Vagina (tissue), 2 donors: ENCODE data around the gene PPP1R36. TPM values are rescaled to one million over a fixed set of nuclear protein-coding genes. Genes with fewer than 3 reads are reported as not detected.
A peak's percentile ranks its signal among the peaks of the same experiment; 100 is the strongest.
"Not testable (repeated sequence)": the region's sequence is repeated elsewhere in the genome, so short reads cannot be mapped to it uniquely, and the experiment has no call there.

Source experiments
- DNase-seq, 2 donors: peaks; one replicate each; pipeline ENCODE4 v3.0.0-alpha.2; 2017; ENCODE audit errors: extremely low spot score in 2 of 2
- H3K27ac ChIP-seq: fragments of 200-600 bp; sonication (generic); one replicate; pipeline ENCODE4 v1.5.1; 2019
- H3K27me3 ChIP-seq: fragments of 200-600 bp; sonication (generic); one replicate; pipeline ENCODE4 v1.5.1; 2019
- H3K36me3 ChIP-seq, 2 donors: fragments of 200-600 bp; sonication (generic); one replicate each; pipeline ENCODE4 v1.5.1; 2017 to 2019
- H3K4me1 ChIP-seq: fragments of 200-600 bp; sonication (generic); one replicate; pipeline ENCODE4 v1.5.1; 2019
- H3K4me3 ChIP-seq, 2 donors: fragments of 200-600 bp; sonication (generic); 1 replicate in 1 of 2; 2 replicates in 1 of 2; pipeline ENCODE4 v1.5.1; 2016 to 2019
- H3K9me3 ChIP-seq: fragments of 200-600 bp; sonication (generic); one replicate; pipeline ENCODE4 v1.5.1; 2019
- POLR2A ChIP-seq, 2 donors: fragments of 450-650 bp; IDR thresholded peaks; one replicate each; pipeline ENCODE4 v1.6.1; 2017; ENCODE audit warnings: antibody characterized with exemption in 2 of 2, mild to moderate bottlenecking in 2 of 2, moderate library complexity in 2 of 2
- POLR2AphosphoS5 ChIP-seq, 2 donors: sonication (generic); formaldehyde crosslinking; IDR thresholded peaks; one replicate each; pipeline ENCODE4 v1.9.0; 2017; ENCODE audit warnings: antibody characterized with exemption in 2 of 2, mild to moderate bottlenecking in 2 of 2, low read depth in 1 of 2; ENCODE audit not compliant: insufficient read depth in 1 of 2
- intact Hi-C: fragments of 100-400 bp; cut with DNase I; formaldehyde crosslinking; loops from one replicate; pipeline ENCODE4 v1.15.1; 2023
- total RNA-seq: library from RNA; depleted of rRNA; stranded (reverse); fragments of >200 nt; gene quantifications from one replicate; pipeline ENCODE4 v1.2.3, GENCODE V29; 2016
- TF ChIP-seq, protein P1 (sequence below), 3 experiments: fragments of 450-650 bp in 2 of 3; fragments of 200-600 bp in 1 of 3; sonication (generic) in 1 of 3; IDR thresholded peaks; one replicate each; pipeline ENCODE4 v1.5.1; 2017 to 2019; ENCODE audit warnings: antibody characterized with exemption in 3 of 3, mild to moderate bottlenecking in 2 of 3, moderate library complexity in 2 of 3

Gene PPP1R36
- total RNA-seq, 1 donor from 2014 or later: not detected

DNA sequence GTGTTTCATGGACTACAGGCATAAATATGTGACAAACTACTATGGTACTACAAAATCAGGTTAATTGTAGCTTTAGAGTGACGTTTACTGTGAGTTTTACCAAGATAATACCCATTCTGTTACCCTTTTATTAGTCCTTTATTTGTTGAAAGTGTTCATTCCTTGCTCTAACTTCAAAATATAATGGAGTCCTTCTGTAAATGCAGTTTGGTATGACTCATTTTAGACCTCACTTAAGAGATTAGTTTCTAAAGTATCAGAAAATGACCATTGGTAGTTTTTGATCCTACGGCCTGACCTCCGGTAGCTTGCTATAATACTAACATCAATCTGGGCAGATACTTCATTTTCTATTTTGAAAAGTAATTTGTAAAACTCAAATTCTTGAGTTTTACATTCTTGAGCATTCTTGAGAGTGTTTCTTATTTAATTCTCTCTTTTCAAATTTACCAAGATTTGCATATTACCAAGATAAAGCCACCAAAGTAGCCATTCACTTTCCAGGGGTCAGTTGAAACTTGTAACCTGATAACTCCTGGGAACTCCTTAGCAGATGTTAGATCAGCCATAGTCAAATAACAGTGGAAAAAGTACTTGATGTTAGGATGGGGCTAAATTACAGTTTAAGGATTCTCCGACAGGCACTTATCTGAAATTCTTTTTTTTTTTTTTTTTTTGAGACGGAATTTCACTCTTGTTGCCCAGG, 5.0 kb upstream of the PPP1R36 start:
- DNase-seq: no peak
- Histone ChIP-seq H3K4me3 (no peak overlapping the region), H3K27me3 (no peaks in the 10 kb centered on the region), H3K9me3 (no peaks in the 10 kb centered on the region), H3K36me3 (no peaks in the 10 kb centered on the region), H3K27ac (no peak overlapping the region), H3K4me1 (peaks cover 17% of the 10 kb centered on the region)
- TF ChIP-seq POLR2AphosphoS5 (IDR thresholded peaks at IDR 0.05; ENCODE audit: insufficient read depth in 1 of 2, low read depth in 1 of 2): no peak
- no peak for TF ChIP-seq POLR2A (IDR thresholded peaks at IDR 0.05)
- TF ChIP-seq, protein P1, sequence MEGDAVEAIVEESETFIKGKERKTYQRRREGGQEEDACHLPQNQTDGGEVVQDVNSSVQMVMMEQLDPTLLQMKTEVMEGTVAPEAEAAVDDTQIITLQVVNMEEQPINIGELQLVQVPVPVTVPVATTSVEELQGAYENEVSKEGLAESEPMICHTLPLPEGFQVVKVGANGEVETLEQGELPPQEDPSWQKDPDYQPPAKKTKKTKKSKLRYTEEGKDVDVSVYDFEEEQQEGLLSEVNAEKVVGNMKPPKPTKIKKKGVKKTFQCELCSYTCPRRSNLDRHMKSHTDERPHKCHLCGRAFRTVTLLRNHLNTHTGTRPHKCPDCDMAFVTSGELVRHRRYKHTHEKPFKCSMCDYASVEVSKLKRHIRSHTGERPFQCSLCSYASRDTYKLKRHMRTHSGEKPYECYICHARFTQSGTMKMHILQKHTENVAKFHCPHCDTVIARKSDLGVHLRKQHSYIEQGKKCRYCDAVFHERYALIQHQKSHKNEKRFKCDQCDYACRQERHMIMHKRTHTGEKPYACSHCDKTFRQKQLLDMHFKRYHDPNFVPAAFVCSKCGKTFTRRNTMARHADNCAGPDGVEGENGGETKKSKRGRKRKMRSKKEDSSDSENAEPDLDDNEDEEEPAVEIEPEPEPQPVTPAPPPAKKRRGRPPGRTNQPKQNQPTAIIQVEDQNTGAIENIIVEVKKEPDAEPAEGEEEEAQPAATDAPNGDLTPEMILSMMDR (IDR thresholded peaks at IDR 0.05): no peak
- intact Hi-C loops: no loop called here

DNA sequence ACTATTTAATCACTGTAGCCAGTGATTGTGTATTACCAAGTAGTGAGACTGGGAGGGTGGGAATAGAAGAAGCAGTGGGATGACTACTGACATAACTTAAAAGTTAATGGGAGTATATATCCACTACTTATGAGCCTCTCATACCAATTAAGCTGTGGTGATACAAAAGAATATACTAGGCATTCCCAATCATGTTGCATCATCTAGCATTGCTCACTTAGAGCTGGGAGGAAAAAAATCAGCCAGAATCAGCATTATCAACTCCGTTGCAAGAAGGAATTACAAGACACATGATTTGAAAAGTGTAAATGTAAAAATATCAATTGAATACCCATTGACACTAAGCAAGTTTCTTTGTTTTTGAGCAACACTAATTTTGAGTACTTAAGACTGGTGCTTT, 745 bp upstream of the PPP1R36 start:
- no peak overlapping the region for H3K27ac ChIP-seq
- H3K4me3 ChIP-seq: no peak overlapping the region
- DNase-seq: no peak
- TF ChIP-seq, protein P1 (IDR thresholded peaks at IDR 0.05): no peak
- TF ChIP-seq POLR2A (IDR thresholded peaks at IDR 0.05) (no peak), POLR2AphosphoS5 (IDR thresholded peaks at IDR 0.05; ENCODE audit: insufficient read depth in 1 of 2, low read depth in 1 of 2) (no peak)
- peaks cover 16% of the 10 kb centered on the region for H3K4me1 ChIP-seq
- H3K27me3 ChIP-seq: no peaks in the 10 kb centered on the region
- no peaks in the 10 kb centered on the region for H3K36me3 ChIP-seq
- intact Hi-C loops: no loop called here
- no peaks in the 10 kb centered on the region for H3K9me3 ChIP-seq

DNA sequence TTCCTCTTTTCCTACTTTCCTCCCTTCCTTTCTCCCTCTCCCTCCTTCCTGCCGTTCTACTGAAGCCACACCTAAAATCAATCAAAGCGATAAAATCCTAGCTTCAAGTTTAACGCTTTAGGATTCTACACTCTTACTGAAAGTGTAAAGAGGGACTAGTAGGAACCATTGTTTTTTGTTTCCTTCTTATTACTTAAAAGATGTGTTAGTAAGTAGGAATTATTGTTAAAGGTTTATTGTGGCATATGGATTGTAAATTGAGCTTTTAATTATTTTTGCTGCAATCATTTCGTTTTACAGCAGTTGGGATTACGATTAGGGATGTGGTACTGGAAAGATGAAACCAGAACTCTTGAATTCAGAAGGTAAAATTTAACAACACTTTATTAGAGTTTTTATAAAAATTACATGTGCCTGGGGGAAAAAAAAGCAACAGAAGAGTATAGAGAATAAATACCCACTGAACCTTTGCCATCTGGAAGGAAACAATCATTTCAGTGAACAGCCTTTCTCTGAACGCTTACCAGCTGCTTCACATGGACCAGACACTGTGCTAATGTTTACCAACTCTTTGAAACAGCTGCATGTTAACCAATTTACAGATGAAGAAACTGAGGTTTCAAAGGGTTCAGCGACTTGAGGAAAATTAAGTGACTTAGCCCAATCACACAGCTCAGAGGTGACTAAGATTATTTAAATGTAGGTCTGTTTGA, 1.0 kb downstream of the PPP1R36 start:
- H3K4me1 ChIP-seq: peaks cover 16% of the 10 kb centered on the region
- no peak overlapping the region for H3K4me3 ChIP-seq
- intact Hi-C loops: no loop called here
- H3K27ac ChIP-seq: peak overlapping the region; percentile 4
- H3K36me3 ChIP-seq: no peaks in the 10 kb centered on the region
- H3K9me3 ChIP-seq: no peaks in the 10 kb centered on the region
- H3K27me3 ChIP-seq: no peaks in the 10 kb centered on the region
- TF ChIP-seq POLR2A (IDR thresholded peaks at IDR 0.05): no peak
- TF ChIP-seq, protein P1 (IDR thresholded peaks at IDR 0.05): no peak
- TF ChIP-seq POLR2AphosphoS5 (IDR thresholded peaks at IDR 0.05; ENCODE audit: insufficient read depth in 1 of 2, low read depth in 1 of 2): no peak
- DNase-seq: no peak

DNA sequence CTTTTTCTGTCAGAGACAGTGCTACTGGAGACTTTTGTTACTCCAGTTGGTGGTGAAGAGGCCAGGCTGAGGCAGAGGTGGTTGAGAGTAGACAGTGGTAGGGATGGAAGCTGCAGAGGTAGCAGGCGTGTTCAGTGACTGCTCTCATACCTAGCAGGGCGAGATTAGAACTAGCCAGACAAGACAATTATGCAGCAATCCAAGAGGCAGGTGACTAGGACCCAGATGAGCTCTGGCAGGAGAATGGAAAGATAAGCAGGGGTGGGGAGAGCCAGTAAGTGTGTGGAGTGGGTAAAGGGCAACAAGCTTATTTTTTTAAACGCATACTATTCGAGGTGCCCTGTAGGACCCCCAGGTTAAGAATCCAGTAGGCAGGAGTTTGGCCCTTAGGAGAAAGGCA, 4.8 kb downstream of the PPP1R36 start:
- H3K4me3 ChIP-seq: no peak overlapping the region
- TF ChIP-seq, protein P1 (IDR thresholded peaks at IDR 0.05): no peak
- TF ChIP-seq POLR2A (IDR thresholded peaks at IDR 0.05) (no peak), POLR2AphosphoS5 (IDR thresholded peaks at IDR 0.05; ENCODE audit: insufficient read depth in 1 of 2, low read depth in 1 of 2) (no peak)
- H3K27ac ChIP-seq: no peak overlapping the region
- no peaks in the 10 kb centered on the region for H3K36me3 ChIP-seq
- peaks cover 11% of the 10 kb centered on the region for H3K4me1 ChIP-seq
- intact Hi-C loops: no loop called here
- DNase-seq: no peak
- no peaks in the 10 kb centered on the region for H3K9me3 ChIP-seq
- no peaks in the 10 kb centered on the region for H3K27me3 ChIP-seq

DNA sequence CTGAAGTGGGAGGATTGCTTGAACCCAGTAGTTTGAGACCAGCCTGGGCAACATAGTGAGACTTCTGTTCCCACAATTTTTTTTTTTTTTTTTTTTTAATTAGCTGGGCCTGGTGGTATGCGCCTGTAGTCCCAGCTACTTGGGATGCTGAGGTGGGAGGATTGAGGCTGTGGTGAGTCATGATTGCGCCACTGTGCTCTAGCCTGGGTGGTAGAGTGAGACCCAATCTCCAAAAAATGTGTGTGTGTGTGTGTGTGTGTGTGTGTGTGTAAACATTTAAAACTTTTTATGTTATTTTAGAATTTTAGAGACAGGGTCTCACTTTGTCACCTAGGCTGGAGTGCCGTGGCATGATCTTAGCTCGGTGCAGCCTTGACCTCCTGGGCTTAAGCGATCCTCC, 6.8 kb downstream of the PPP1R36 start:
- Histone ChIP-seq H3K4me1 (no peaks in the 10 kb centered on the region), H3K27ac (no peak overlapping the region), H3K4me3 (no peak overlapping the region), H3K27me3 (no peaks in the 10 kb centered on the region), H3K9me3 (no peaks in the 10 kb centered on the region), H3K36me3 (no peaks in the 10 kb centered on the region)
- TF ChIP-seq, protein P1 (IDR thresholded peaks at IDR 0.05): no peak
- no peak for TF ChIP-seq POLR2A (IDR thresholded peaks at IDR 0.05)
- no peak for TF ChIP-seq POLR2AphosphoS5 (IDR thresholded peaks at IDR 0.05; ENCODE audit: insufficient read depth in 1 of 2, low read depth in 1 of 2)
- intact Hi-C loops: no loop called here
- DNase-seq: no peak

DNA sequence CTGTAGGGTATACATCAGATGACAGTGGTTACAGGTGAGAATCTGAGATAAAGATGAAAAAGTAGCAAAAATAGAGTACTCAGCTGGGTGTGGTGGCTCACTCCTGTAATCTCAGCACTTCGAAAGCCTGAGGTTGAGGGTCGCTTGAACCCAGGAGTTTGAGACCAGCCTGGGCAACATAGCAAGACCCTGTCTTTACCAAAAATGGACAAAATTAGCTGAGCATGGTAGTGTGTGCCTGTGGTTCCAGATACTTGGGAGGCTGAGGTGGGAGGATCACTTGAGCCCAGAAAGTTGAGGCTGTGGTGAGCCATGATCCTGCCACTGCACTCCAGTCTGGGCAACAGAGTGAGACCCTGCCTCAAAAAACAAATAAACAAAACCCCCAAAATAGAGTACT, 8.5 kb downstream of the PPP1R36 start:
- H3K36me3 ChIP-seq, H3K27me3 ChIP-seq, H3K4me3 ChIP-seq, intact Hi-C loops, H3K4me1 ChIP-seq, DNase-seq, H3K9me3 ChIP-seq, H3K27ac ChIP-seq: not testable (repeated sequence)
